GM12865 (cell line): ENCODE results near the gene GBE1.

ENCODE experiments used
- DNase-seq: peaks from one replicate; pipeline ENCODE4 v3.0.0; 2010; ENCODE audit warnings: low read depth
- H3K4me3 ChIP-seq: 2 replicates; pipeline ENCODE4 v1.5.1; 2011; ENCODE audit warnings: mild to moderate bottlenecking, low read depth, low read length, control low read depth
- CTCF ChIP-seq: IDR thresholded peaks from 2 replicates; pipeline ENCODE4 v1.5.1; 2011; ENCODE audit warnings: low read length, control low read depth, low read depth, inconsistent platforms; ENCODE audit not compliant: insufficient read depth; ENCODE audit errors: missing control alignments

Gene GBE1

GRCh38 chr3:81668283-81668682 lies 93.2 kb downstream of the GBE1 start:
- no peak overlapping the region for H3K4me3 ChIP-seq
- no peak for TF ChIP-seq CTCF
- DNase-seq = no peak

GRCh38 chr3:81666502-81667121 lies 94.8 kb downstream of the GBE1 start:
- peak; percentile 10 for DNase-seq
- TF ChIP-seq CTCF = peak; percentile 32
- no peak overlapping the region for H3K4me3 ChIP-seq

GRCh38 chr3:81663114-81663513 lies 98.3 kb downstream of the GBE1 start:
- no peak for TF ChIP-seq CTCF
- no peak overlapping the region for H3K4me3 ChIP-seq
- DNase-seq = no peak

- no peak overlapping the region for H3K4me3 ChIP-seq
- no peak for DNase-seq
- no peak for TF ChIP-seq CTCF
Measured at GRCh38 chr3:81660036-81660435, 101.4 kb downstream of the GBE1 start.

- no peak for DNase-seq
- no peak overlapping the region for H3K4me3 ChIP-seq
- no peak for TF ChIP-seq CTCF
Measured at GRCh38 chr3:81658322-81658997, 103.0 kb downstream of the GBE1 start.

- no peak for DNase-seq
- no peak overlapping the region for H3K4me3 ChIP-seq
- no peak for TF ChIP-seq CTCF
Measured at GRCh38 chr3:81651139-81651538, 110.3 kb downstream of the GBE1 start.

GRCh38 chr3:81650187-81650586 lies 111.3 kb downstream of the GBE1 start:
- no peak for DNase-seq
- H3K4me3 ChIP-seq = no peak overlapping the region
- TF ChIP-seq CTCF = no peak
